Ammon's horn (tissue), 1 donor: ENCODE results near the gene NIN.

ENCODE experiments used
- DNase-seq: peaks from one replicate; pipeline ENCODE4 v3.0.0-alpha.2; 2016; ENCODE audit warnings: low spot score

Gene NIN

GRCh38 chr14:50839691-50840090 is 8.7 kb upstream of the NIN start:
- no peak for DNase-seq

- no peak for DNase-seq
Observed at GRCh38 chr14:50839048-50839447, 8.1 kb upstream of the NIN start.

GRCh38 chr14:50837850-50838470 is 7.0 kb upstream of the NIN start:
- DNase-seq = no peak

DNA sequence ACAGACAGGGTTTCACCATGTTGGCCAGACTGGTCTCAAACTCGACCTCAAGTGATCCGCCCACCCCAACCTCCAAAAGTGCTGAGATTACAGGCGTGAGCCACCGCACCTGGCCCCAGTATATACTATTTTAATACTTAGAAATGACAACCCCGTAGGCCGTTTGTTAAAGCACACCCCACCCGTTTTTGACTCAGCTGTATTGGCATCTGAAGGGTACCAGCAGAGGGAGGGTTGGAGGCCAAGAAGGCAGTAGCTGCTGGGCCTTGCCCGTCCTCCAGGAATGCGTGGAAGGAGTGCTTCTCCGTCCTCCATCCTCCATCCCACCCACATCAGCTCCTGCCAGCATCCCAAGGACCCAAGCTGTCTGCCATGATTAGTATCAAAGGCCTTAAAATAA is 6.3 kb upstream of the NIN start:
- no peak for DNase-seq

GRCh38 chr14:50836515-50836914 is 5.6 kb upstream of the NIN start:
- no peak for DNase-seq

DNA sequence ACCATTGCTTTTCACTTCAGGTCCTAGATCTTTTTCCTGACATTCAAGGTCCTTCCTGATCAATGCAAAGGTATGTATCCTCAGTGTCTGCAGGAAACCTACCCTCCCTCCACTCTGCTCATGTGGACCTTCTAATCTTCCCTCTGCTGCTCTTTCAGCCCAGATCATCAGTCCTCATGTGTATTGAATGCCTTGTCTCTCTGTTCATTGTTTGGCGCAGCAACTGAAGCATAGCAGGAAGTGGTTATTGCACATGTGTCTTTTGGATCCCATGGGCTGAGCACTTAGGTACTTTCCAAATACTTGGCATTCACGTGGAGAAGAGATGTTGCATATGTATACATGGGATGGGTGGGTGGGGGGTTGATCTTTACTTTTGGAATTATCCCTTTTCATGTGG is 4.3 kb upstream of the NIN start:
- no peak for DNase-seq

- no peak for DNase-seq
Observed at GRCh38 chr14:50834802-50835276, 3.9 kb upstream of the NIN start.

GRCh38 chr14:50832935-50833630 is 2.1 kb upstream of the NIN start:
- DNase-seq = peak; percentile 49

DNA sequence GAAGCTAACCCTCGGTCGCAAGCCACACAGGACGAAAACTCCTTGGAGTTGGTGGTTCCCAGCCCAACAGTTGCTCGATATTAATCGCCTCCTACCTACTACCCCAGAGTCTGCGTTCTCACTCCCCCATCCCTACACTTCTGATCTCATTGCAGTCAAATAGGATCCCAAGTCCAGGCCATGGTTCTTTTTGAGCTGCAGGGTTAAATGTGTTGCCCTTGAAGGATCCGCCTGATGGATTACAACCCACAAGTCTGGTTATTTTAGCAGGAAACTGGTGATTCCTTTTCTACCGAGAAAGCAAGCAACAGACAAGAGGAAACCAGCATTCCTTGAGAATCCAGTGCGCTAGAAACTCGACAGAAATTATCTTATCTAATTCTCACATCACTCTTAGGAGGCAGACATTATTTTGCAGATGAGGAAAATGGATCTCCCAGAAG is 785 bp upstream of the NIN start:
- DNase-seq = peak; percentile 38

- peak; percentile 60 for DNase-seq
Observed at GRCh38 chr14:50830044-50830931, 674 bp downstream of the NIN start.

DNA sequence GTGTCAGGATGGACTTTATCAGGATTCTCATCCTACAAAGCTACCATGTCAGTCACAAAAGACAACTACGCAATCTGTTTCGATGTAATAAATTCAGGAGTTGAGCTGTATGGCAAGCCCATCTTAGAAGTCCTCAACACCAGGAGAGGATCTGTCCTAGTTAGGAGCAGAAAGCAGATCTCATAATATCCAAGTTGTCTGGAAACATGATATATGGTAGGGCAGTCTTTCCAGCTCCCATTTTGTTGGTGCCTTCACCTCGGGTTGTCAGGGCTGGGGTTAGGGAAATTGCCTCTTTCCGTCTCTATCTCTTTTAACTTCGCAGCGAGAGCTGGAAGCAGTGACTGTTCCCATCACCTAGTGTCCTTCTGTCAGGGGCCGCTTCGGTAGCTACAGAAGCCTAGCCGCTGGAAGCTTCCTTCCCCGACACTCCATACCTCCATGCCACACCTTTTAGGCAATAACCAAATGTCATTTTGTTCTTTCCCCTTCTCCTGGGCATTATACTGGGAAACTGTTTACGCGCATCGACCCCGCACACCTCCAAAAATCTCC is 1.4 kb downstream of the NIN start:
- peak; percentile 20 for DNase-seq

GRCh38 chr14:50828721-50829488 is 2.1 kb downstream of the NIN start:
- DNase-seq = no peak

- DNase-seq = no peak
Observed at GRCh38 chr14:50826681-50827080, 4.3 kb downstream of the NIN start.

GRCh38 chr14:50825307-50825706 is 5.7 kb downstream of the NIN start:
- DNase-seq = no peak

DNA sequence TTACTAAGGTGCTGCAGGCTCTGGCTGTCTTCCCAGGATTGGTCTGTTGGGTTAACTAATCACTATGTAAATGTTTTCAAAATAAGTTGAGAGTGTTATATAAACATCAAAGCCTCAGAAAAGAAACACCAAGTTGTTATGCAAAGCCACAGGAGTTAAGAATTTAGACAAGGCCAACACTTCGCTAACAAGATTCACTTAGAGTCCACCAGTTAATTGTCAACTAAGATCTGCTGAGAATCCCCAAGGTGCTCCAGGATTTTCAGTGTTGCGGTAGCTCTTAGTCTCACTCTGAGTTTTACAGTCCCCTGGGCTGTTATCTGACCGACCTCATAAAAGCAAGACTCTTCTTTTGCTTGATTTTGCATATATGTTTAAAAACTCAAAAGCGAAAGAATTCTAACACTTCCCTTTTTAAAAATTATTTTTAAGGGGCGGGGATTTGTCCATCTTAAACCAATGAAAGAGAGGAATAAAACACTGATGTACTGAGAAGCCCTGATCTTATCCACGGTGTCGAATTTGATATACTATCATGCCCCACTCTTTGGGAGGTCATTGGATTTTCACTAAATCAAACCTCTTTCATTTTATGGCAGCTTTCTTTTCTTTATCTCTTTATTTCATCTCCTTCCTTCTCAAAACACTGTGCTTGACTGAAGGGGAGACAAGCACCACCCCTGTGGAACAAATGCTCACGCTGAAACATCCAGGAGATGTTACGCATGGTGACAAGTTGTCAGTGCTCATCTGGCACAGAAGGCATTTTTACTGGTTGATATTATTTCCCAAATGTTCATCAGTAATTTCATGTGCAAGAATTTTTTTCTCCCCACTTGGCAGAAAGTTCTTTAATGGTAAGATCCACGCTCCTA is 7.0 kb downstream of the NIN start:
- no peak for DNase-seq

DNA sequence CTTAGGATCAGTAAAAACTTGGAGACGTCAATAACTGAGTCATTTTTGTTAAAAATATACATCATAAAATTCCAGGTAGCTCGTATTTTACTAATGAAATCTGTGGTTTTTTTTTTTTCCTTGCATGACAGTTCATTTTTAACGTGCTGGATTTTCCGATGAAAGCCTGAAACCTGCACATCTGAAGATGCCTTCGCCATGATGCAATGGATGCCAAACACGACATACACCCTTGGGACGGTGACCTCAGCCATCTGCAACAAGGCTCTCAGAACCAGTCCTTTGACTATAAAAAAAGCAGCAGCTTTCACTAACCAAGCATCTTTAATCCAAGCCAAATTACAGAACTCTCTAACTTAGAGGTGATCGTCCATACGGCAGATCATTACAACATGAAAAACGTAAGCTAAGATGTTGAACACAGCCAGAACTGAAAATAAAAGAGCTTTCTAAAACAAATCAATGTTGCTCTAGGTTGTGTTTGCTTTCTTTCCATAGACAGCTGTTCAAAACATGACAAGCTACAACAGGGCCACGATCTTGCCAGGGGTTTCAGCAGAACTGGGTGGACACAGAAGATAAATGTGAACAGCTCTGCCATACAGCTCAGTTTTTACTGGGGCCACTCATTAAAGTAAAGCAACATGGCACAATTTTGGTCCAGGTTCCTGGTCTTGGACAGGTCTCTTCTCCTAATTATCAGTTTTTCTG is 7.8 kb downstream of the NIN start:
- no peak for DNase-seq

DNA sequence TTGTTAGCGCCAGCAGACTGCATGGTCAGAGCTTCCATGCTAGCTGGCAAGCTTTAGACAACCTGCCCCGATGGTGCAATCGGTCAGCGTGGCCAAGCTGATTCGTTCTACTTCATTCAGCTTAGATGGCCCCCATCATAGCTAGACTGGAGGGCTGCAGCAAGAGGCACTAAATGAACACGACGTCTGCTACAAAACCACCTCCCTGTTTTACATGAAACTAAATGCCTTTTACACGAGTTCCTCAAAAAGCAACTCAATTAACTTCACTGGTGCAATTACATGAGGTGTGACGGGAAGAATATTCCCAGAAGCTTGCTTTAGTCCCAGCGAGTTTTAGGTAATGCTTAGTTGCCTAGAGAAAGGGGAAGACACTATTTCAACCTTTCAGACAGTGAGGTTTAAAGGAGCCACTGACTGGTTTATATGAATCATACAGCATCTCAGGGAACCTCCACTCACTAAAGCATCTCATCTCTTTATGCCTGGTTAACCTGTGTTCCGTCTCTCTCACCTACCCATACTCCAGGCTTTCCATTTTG is 8.4 kb downstream of the NIN start:
- DNase-seq = no peak

DNA sequence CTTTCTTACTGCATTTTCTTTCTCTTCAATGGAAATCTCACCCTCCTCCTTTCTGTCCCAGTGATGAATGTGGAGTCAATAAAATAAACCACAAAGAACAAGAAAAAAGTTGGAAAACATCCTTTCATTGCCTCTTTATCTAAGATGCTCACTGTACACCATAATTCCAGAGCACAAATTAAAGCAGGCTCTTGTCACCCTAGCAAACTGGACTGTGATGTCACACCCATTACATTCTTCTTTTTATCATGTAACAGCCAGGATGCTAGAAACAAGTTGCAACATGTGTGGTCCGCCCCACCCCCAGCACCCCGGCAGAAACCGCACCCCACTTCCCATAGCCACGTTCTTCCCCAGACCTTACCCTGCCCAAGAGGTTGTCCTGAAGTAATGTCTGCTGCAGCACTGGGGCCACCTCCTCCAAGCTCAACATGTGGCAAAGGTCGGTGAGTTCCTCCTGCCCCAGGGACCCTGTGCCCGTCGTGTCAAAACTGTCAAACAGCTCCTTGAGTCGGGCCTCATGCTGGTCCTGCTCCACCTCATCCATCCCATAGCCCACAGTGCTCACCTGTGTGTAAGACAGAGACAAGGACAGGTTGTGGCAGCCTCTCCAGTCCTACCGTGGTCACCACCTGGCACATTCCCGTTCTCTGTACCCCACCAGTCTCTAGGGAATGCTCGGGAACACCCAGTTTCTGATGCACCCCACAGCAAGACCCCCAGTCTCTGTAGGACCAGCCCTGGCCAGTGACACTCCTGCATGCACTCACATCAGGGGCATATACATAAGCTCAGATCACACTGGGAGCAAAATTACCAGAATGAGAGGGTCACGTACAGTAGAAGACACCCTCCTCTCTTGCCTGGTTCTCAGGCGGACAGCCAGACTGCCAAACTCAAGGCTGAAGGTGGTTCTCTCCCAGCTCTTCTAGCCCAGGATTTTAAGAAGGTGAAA is 9.2 kb downstream of the NIN start:
- DNase-seq = no peak
